GM04503 (cell line): ENCODE results near the gene BLOC1S3.

Experiments used
- DNase-seq: peaks from one replicate; pipeline ENCODE4 v3.0.0-alpha.2; 2012; ENCODE audit warnings: low read depth

Gene BLOC1S3

DNA sequence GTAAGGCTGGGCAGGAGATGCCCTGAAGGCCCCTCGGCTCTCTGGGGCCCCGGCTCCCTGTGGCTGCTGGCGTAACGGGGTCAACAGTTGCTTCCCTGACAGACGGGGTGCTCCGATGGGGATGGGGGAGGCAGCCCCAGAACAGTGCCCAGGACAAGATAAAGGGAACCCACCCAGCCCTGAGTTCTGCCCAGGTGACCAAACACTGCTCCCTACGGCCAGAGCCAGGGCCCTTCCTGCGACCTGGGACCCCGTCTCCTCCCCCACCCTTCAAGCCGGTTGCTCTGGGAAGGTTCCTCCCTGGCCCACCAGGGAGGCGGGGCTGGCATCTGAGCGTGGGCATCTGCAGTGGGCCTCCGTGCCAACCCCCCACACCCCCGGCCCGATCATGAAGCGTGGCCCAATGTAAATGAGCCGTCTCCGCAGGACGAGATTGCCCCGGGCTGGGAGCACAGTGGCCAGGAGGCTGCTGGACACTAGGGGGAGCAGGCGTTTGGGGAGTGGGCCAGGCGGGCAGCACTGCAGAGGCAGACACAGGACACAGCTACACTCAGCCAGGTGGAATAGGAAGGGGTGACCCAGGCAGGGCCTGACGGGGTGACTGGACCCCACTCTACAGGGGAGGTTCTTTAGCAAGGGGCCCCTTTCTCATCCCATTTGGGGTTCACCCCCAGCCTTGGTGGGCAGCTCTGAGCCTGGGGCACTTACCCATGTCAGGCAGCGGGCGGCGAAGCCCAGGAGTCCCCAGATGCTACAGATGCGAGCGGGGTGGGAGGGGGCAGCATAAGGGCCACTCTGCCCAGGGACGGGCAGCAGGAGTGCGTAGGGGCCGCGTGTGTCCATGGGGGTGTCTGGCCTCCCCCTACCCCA lies 16.6 kb upstream of the BLOC1S3 start:
- no peak for DNase-seq

DNA sequence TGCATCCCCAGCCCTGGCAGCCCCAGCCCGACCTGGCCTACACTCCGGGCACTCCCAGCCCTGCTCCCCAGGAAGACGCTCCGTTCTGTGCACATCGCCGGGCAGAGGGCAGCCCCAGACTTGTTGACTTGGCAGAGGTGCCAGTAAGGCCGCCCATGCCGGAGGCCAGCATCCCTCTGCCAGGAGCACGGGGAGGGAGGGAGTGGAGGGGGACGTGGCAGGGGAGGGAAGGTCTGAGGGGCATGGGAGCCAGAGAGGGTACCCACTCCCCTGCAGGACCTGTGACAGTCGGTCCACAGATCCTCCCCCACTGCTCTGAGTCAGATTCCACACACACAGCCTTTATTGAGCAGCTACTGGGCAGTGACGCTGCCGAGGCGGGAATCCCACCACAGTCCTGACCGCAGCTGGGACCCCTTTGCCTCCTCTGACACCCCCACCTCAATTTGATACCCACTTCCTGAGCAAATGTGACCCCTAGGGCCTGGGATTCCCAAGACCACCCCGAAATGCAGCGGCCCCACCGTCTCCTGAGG lies 15.9 kb upstream of the BLOC1S3 start:
- DNase-seq, result no peak

DNA sequence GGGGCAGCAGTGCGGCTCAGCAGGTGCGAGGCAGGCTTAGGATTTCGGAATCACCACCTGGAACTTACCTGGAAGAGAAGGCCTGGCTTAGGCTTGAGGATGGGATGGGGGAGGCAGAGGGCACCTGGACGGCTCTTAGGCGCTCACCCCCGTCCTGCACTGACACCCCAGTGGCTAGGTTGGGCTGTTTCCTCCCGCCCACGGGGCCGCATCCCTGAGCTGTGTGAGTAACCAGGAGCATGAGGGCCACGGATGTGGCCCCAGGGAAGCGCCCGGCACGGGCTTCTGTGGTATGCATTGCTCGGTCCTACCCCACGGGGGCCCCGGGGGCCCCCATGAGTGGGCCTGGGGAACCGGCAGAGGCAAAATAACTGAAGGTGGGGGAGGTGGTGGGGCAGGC lies 15.4 kb upstream of the BLOC1S3 start:
- DNase-seq, result no peak

DNA sequence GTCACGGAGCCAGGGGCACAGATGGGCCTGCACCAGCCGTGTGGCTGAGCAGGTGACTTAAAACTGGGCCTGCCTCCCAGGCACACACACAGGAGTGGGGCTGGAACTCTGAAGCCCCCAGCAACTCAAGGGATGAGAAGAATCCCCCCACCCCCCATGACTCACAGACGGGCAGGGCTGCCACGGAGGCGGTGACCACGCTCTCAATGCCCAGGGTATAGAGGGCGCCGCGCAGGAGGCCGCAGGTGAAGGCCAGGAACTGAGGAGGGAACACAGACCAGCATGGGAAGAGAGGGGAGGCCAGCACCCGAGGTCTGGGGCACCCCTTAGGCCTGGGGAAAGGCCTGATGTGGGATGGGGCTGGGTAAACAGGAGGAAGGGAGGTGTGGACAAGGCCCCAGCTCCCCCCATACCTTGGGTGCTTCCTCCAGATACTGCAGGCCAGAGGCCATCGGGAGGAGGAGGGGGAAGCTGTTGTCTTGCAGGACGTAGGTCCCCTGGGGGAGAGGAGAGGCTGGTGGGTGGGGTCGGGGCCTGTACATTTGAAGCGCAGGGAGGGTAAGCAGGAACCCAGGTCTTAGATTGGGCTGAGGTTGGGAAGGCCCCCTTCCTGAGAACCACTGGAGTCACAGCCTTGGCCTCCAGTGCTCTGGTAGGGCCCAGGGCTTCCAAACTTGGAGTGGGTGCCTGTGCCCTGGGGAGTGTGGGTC lies 14.7 kb upstream of the BLOC1S3 start:
- no peak for DNase-seq

DNA sequence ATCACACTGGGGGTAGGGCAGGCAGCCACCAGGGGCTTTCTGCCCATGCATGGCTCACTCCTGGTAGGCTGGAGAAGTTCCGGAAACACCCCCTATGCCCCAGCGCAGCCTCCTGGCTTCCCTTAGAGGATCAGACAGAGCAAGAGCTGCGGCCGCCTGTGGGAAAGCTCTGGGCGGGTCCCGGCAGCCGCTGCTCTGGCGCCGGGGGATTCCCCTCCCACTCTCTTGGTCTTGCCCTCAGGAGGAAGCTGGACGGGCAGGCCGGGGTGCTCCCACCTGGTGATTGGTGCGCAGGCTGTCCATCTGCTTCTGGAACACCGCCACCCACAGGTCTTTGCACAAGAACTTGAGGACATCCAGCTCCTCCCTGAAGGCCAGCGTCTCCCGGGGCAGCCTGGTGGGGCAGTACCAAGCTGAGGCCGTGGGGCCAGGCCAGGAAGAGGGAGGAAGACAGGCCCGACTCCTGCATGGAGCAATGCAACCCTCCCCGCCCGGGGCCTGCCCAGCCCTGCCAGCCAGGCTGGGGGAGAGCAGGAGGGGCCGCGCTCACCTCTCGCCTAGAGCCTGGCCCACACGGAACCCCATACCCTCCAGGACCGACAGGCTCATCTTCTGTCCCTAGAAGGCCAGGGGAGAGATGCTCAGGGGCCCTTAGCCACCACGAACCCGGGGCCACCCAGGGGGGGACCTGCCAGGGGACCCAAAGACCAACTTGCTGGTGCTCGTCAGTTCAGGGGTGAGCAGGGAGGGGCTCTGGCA lies 13.8 kb upstream of the BLOC1S3 start:
- peak; percentile 21 for DNase-seq

DNA sequence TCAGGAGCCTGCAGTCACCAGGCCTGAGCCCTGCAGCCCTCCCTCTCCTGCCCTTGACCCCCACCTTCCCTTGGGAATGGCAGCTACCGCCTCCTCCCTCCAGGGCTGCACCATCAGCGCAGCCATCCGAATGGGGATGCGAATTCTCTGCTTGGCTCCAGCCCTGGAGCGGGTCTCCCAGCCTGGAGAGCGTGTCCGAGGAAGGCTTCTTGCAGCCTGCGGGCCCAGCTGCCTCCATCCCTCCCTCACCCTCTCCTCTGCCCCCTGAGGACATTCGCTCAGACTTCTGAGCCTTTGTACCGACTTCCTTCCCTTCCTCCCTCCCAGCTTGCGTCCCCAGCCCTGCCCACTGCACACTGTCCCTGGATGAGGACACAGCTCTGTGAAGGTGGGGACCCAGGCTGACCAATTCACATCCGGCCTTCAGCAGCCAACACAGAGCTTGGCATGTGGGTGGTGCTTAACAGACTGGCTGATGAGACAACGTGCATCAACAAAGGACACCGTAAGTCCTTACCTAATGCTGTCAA lies 11.8 kb upstream of the BLOC1S3 start:
- DNase-seq, result no peak

DNA sequence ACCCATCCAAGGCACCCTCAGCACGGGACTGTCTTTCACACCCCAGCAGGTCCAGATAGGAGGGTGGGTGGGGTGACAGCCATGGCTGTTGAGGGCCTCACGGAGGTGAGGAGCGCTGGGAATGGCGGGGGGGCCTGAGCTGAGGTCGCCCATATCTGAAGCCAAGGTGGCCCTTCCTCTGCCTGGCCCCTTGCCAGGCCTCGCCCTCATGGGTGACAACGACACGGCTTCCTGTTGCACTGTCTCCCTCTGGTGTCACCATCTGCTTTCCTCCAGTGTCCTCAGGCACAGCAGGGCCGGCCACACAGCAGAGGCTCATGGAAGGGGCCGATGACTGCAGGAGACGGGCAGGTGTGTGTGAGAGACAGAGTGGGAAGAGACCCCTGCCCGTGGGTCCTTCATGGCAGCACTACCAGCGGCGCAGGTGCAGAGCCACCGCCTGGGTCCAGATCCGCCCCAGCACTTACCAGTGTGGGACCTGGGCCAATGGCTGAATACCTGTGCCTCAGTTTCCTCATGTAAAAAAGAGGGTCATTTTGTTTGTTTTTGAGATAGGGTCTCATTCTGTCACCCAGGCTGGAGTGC lies 9.7 kb upstream of the BLOC1S3 start:
- no peak for DNase-seq

DNA sequence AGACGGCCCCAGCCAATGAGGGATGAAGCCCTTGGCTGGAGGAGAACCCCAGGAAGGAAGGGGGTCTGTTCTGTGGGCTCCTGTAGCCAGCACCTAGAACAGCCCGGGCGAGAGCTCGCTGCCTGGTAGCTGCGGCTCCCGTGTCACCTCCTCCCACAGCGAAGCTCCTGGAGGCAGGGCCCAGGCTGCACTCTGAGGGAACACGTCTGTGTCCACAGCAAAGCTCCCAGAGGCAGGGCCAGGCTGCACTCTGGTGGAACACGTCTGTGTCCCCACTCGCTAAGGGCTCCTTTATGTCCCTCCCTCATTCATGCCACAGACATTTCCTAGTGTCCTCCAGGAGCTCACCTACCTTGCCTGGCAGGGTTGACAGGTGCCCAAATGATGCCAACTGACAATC lies 9.0 kb upstream of the BLOC1S3 start:
- no peak for DNase-seq

DNA sequence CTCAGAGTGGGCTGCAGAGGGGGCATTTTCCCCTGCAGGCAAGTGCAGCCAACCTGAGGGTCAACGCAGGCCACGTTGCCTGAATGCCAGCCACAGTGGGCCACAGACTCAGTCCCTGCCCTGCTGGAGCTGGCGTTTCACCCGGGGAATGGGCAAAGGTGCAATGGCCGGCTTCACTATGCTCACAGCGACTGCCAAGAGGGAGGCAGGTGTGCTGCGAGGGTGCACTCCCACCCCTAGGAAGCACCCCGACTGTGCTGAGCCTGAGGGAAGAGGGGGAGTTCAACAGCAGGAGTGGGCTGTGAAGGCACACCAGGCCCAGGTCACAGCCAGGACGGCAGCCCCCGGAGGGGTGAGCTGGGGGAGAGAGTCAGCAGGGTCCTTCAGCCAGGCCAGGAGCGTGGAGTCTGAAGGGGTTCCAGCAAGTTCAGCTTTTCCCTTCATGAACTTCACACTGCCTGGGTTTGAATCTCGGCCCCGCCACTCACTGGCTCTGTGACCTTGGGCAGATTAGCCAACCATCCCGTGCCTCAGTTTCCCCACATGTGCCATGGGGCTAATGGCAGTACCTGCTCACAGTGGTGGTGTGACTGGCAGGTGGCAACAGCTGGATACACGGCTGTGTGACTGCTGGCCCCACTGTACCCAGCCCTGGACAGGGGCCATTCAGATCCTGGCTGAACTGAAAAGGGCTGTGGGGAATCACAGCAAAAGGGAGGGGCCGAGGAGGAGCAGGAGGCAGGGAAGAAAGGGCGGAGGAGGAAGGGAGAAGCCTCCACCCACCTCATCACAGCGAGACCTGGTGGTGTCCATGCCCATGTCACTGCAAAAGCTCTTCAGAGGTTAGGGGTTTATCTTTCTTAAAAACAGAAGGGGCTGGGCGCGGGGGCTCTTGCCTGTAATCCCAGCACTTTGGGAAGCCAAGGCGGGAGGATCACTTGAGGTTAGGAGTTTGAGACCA lies 8.2 kb upstream of the BLOC1S3 start:
- DNase-seq, result no peak

DNA sequence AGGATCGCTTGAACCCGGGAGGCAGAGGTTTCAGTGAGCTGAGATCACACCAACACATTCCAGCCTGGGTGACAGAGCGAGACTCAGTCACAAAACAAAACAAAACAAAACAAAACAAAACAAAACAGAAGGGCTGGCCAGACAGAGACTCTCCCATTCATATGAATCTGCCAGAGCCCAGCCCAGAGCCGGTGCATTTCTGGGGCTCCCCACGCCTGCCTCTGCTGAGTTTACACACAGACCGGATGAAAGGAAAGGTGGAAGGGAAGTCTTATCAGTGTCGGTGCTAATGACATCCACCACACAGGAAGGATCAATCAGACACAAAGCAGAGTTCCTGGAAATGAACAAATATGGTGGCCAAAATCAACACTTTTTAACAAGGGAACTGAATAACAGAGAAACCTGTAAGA lies 7.4 kb upstream of the BLOC1S3 start:
- DNase-seq, result no peak

DNA sequence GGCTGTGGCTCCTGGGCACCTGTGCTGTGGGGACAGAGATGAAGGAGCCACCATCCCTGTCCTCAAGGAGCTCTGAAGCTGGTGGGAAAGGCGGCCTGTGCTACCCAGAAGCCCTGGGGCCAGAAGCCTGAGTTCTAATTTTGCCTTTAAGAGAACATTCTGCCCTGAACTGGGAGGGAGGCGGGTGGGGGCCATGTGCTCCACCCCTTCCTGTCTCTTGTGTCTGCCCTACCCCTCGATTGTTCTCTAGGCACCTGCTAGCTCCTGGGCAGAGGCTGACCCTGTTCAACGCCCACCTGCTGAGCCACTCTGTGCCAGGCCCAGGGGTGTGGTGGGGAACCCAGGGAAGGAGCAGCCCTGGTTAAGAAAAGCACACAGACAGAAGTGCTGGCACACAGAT lies 6.4 kb upstream of the BLOC1S3 start:
- no peak for DNase-seq

DNA sequence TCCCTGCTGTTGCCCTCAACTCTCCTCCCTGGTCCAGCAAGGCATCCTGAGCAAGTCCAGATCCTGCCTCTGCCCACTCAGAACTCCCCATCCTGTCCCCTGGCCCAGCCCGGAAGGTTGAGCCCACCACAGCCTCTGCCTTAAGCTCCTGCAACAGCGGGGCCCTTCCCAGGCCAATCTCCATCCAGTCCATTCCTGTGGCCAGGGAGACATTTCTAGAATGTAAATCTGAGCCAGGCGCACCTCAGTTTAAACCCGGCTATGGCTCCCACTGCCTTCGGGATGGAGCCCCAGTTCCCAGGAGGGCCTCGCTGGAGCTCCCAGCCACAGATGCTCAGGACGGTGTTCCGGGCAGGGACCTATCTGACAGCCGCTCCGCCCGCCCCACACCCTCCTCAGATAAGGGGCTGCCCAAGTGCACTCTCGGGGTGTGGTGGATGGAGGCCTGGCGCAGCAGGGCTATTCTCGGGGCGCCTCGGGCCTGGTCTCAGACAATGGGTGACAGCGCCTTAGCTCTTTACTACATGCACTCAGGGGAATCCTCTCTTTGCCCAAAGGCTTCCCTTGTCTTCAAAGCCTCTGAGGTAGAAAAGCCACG lies 5.9 kb upstream of the BLOC1S3 start:
- DNase-seq, result no peak

DNA sequence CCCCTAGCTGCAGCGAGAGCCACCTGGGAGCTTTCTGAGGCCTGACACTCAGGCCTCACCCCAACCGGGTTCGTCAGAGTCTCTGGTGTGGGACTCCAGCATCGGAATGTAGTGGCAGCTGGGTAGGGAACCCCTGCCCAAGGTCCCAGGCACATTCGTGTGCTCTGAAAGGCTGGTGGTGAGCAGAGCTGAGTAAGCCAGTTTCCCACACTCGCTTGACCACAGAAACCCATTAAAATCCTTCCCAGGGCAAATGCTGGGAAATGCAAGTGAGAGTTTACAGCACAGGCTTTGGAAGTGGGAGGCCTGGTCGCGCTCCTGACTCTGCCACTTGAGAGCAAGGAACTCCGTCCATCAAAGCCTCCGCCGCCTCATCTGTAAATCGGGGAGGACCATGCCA lies 4.8 kb upstream of the BLOC1S3 start:
- peak; percentile 70 for DNase-seq

DNA sequence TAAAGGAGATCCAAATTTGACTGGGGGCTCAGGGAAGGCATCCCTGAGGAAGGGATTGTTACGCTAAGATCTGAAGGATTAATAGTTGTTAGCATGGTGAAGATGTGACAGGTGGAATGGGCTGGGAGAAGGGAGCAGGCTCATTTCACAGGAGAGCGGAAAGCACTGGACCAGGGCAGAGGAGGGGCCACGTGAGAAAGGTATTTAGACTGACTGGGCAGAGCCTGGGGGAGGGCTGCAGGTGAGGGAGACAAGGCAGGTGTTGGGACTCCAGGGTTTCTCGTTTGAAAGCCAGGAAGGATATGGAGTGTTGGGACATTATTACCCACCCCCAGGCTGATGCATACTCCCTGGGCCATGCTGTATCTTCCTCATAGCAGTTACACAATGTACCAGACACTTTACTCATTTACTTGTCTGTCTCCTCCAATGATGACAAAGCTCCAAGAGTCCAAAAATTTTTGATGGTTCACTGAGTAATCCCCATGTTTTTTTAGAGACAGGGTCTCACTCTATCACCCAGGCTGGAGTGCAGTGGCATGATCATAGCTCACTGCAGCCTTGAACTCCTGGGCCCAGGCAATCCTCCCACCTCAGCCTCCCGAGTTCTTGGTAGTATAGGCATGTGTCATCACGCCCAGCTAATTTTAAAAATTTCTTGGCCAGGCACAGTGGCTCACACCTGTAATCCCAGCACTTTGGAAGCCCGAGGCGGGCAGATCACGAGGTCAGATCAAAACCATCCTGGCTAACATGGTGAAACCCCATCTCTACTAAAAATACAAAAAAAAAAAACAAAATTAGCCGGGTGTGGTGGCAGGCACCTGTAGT lies 2.9 kb upstream of the BLOC1S3 start:
- DNase-seq, result no peak

DNA sequence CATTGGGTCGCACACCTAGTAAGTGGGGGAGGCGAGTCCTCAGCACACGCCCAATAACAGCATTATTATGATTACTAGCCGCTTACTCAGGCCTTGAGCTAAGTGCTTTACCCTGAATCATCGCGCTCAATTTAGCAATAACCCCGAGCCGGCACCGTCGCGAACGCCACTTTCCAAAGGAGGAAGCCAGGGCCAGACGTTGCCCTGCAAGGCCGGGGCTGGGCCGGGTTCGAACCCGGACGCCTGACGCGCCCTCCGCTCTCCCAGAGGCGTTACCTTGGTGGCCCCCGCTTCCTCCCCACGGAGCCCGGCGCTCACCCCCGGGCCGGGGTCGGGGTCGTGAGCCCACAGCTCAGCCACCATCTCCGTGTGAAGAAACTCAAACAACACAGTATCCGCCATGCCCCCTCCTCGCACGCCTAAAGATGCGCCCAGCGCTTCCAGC lies 745 bp upstream of the BLOC1S3 start, which contains the start of gene TRAPPC6A:
Gene TRAPPC6A (minus strand): TSS at position 421 of the 445 bp plus-strand sequence. CDS start 19 bp downstream, at position 402.
- peak; percentile 23 for DNase-seq

DNA sequence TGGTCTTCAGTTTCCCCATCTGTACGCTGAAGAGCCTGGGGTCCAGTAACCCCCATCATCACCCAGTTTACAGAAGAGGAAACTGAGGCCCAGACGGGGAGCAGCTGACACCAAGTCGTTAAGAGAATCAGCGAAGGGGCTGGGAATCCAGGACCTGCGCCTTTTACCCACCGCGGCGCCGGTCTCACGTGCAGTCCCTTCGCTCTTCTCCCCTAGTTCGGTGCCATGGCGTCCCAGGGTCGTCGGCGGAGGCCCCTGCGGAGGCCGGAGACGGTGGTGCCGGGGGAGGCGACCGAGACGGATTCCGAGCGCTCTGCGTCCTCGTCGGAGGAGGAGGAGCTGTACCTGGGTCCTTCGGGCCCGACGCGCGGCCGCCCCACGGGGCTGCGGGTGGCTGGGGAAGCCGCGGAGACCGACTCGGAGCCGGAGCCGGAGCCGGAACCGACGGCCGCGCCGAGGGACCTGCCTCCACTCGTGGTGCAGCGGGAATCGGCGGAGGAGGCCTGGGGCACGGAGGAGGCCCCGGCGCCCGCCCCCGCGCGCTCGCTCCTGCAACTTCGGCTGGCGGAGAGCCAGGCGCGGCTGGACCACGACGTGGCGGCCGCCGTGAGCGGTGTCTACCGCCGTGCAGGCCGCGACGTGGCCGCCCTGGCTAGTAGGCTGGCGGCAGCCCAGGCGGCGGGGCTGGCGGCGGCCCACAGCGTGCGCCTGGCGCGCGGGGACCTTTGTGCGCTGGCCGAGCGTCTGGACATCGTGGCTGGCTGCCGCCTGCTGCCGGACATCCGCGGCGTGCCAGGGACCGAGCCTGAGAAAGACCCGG lies 698 bp downstream of the BLOC1S3 start:
- no peak for DNase-seq

DNA sequence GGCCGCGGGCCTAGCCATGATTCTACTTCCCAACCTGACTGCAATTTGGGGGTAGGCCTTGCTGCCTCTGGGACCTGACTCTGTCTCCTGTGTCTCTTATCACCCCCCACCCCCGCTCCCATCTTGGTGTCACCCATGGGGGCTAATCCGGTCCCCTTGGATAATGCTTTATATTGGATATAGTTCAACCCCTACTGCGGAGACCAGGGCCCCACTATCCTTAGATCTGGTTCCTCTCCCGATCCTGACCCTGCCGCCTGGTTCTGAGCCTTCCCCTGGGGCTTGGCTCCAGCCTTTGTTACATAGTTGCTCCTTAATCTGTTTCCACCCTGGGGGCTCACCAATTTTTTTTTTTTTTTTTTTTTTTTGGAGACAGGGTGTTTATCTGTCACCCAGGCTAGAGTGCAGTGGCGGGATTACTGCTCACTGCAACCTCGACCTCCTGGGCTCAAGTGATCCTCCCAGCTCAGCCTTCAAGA lies 1.3 kb downstream of the BLOC1S3 start:
- DNase-seq, result no peak

DNA sequence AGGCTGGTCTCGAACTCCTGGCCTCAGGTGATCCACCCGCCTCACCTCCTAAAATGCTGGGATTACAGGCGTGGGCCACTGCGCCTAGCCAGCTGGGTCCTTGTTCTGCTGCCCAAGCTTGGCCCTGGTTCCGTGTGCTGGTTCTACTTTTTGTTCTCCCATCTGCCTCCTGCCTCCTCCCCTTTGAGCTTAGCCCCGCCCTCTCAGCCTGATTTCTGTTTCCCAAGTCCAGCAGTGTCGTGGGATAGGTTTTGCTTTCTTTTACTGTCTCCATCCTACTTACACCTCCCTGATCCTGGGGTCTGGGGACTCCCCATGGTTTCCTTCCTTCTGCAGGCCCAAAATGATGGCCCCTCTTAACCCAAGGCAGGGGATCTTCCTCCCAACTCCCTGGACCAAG lies 2.4 kb downstream of the BLOC1S3 start:
- no peak for DNase-seq
